A549 (cell line): ENCODE measurements around the gene DCHS2. TPM values are rescaled to one million over a fixed set of nuclear protein-coding genes. Genes with fewer than 3 reads are reported as not detected.
A peak's percentile ranks its signal among the peaks of the same experiment; 100 is the strongest.

Experiments used
- ATAC-seq, 2 experiments: fragments of 200-7000 bp in 1 of 2; fragments of >200 bp in 1 of 2; cut with Nextera tagmentation in 1 of 2; cut with Tn5 transposase in 1 of 2; 3 replicates each; pipeline versions ENCODE4 v1.8.0 to v1.9.1; 2018 to 2020; ENCODE audit warnings: mild to moderate bottlenecking in 1 of 2, moderate library complexity in 1 of 2
- CTCF ChIA-PET: fragments of 300-600 bp; sonication (Branson Sonifier 250); formaldehyde crosslinking; extraction: SDS; loops from one replicate; lab custom pipeline; 2021; ENCODE audit warnings: antibody characterized with exemption, inconsistent platforms; lab: Yijun Ruan, JAX
- POLR2A ChIA-PET: fragments of 350-600 bp; formaldehyde crosslinking; extraction: SDS; loops from one replicate; lab custom pipeline; 2021; ENCODE audit warnings: antibody characterized with exemption, inconsistent platforms; lab: Yijun Ruan, JAX
- DNase-seq, 2 experiments: peaks; one replicate each; pipeline versions ENCODE4 v3.0.0 to v3.0.0-alpha.2; 2011 to 2016; ENCODE audit warnings: low read depth in 1 of 2, low spot score in 1 of 2
- FAIRE-seq: peaks from 2 replicates; lab custom pipeline; 2011; peaks lifted over from hg19 to GRCh38; lab: Jason Lieb, UNC
- H3K27ac ChIP-seq, 2 experiments: fragments of >200 bp; sonication (Bioruptor Twin); formaldehyde crosslinking; 3 replicates each; pipeline ENCODE4 v1.5.1; 2016 to 2017
- H3K4me1 ChIP-seq: fragments of >200 bp; sonication (Bioruptor Twin); formaldehyde crosslinking; 3 replicates; pipeline ENCODE4 v1.6.1; 2016
- H3K4me2 ChIP-seq: fragments of >200 bp; sonication (Bioruptor Twin); formaldehyde crosslinking; 3 replicates; pipeline ENCODE4 v1.6.1; 2016
- H3K4me3 ChIP-seq: fragments of >200 bp; sonication (Bioruptor Twin); formaldehyde crosslinking; 3 replicates; pipeline ENCODE4 v1.5.1; 2016
- H3K9me3 ChIP-seq: fragments of >200 bp; sonication (Bioruptor Twin); formaldehyde crosslinking; 3 replicates; pipeline ENCODE4 v1.6.1; 2016
- CBX2 ChIP-seq: fragments of 200-600 bp; sonication (generic); IDR thresholded peaks from 2 replicates; pipeline ENCODE4 v1.6.1; 2016; ENCODE audit warnings: low read depth, mild to moderate bottlenecking, borderline replicate concordance
- CHD2 ChIP-seq: fragments of 150-350 bp; IDR thresholded peaks from 2 replicates; pipeline ENCODE4 v1.6.1; 2014; ENCODE audit warnings: low read length; ENCODE audit not compliant: partially characterized antibody
- CHD4 ChIP-seq: fragments of 200-600 bp; sonication (generic); IDR thresholded peaks from 2 replicates; pipeline ENCODE4 v1.6.1; 2016; ENCODE audit warnings: antibody characterized with exemption, mild to moderate bottlenecking, borderline replicate concordance
- CTCF ChIP-seq: fragments of >200 bp; sonication (Bioruptor Twin); formaldehyde crosslinking; IDR thresholded peaks from 3 replicates; pipeline ENCODE4 v1.5.1; 2016
- E2F6 ChIP-seq: IDR thresholded peaks from 2 replicates; pipeline ENCODE4 v1.6.1; 2012; ENCODE audit warnings: low read depth, borderline replicate concordance
- EHF ChIP-seq: fragments of 250-450 bp; sonication (Bioruptor Pico); IDR thresholded peaks from 2 replicates; pipeline ENCODE4 v1.5.0; 2020; ENCODE audit warnings: mild to moderate bottlenecking
- EHMT2 ChIP-seq: fragments of 200-600 bp; sonication (generic); IDR thresholded peaks from 2 replicates; pipeline ENCODE4 v1.6.1; 2016; ENCODE audit warnings: antibody characterized with exemption, low read depth, mild to moderate bottlenecking, moderate library complexity
- HES2 ChIP-seq: fragments of >200 bp; sonication (Bioruptor Twin); formaldehyde crosslinking; IDR thresholded peaks from 2 replicates; pipeline ENCODE4 v1.6.1; 2016
- HEYL ChIP-seq: fragments of 250-450 bp; sonication (Bioruptor Pico); IDR thresholded peaks from 2 replicates; pipeline ENCODE4 v1.8.0; 2021; ENCODE audit warnings: mild to moderate bottlenecking, moderate library complexity
- HOXB13 ChIP-seq: fragments of 250-450 bp; sonication (Bioruptor Pico); IDR thresholded peaks from 2 replicates; pipeline ENCODE4 v1.5.0; 2020; ENCODE audit warnings: low read depth, mild to moderate bottlenecking, moderate library complexity
- JUNB ChIP-seq: fragments of >200 bp; sonication (Bioruptor Twin); formaldehyde crosslinking; IDR thresholded peaks from 2 replicates; pipeline ENCODE4 v1.6.1; 2016
- MYC ChIP-seq: IDR thresholded peaks from 2 replicates; pipeline ENCODE4 v1.6.1; 2012; ENCODE audit warnings: mild to moderate bottlenecking, inconsistent platforms, low read length, improper control_type of control experiment, borderline replicate concordance
- PBX3 ChIP-seq: IDR thresholded peaks from 2 replicates; pipeline ENCODE4 v1.6.1; 2012
- POLR2A ChIP-seq: IDR thresholded peaks from 2 replicates; pipeline ENCODE4 v1.6.1; 2012; ENCODE audit warnings: mild to moderate bottlenecking, low read length
- POLR2AphosphoS2 ChIP-seq: conservative IDR thresholded peaks from 2 replicates; pipeline ENCODE4 v1.6.1; 2012; ENCODE audit warnings: low read length, improper control_type of control experiment, inconsistent platforms
- RNF2 ChIP-seq: fragments of 200-600 bp; sonication (generic); IDR thresholded peaks from 2 replicates; pipeline ENCODE4 v1.6.1; 2016; ENCODE audit warnings: low read depth, mild to moderate bottlenecking, antibody characterized with exemption, moderate library complexity, borderline replicate concordance
- TFCP2L1 ChIP-seq: fragments of 250-450 bp; sonication (Bioruptor Pico); IDR thresholded peaks from 2 replicates; pipeline ENCODE4 v1.5.0; 2021; ENCODE audit warnings: mild to moderate bottlenecking
- ZFP36 ChIP-seq: fragments of 450-650 bp; IDR thresholded peaks from 2 replicates; pipeline ENCODE4 v1.6.1; 2014; ENCODE audit warnings: borderline replicate concordance; ENCODE audit not compliant: partially characterized antibody
- ZSCAN20 ChIP-seq: fragments of 250-450 bp; sonication (Bioruptor Pico); IDR thresholded peaks from 2 replicates; pipeline ENCODE4 v1.8.0; 2022; ENCODE audit warnings: mild to moderate bottlenecking, moderate library complexity
- WGBS: methylation state at CpG from one replicate; pipeline ENCODE4 v1.1.6; 2017; ENCODE audit errors: missing lambda C conversion rate; 5-methylcytosine and 5-hydroxymethylcytosine counted together
- polyA plus RNA-seq, 4 experiments: library from polyadenylated mRNA; depleted of rRNA in 3 of 4; stranded (reverse); fragments of >200 nt; fragmentation: RNase III in 1 of 4; extraction: RNeasy Plus Mini Kit Qiagen cat#74134 plus additional on column Dnase treatment in 1 of 4; gene quantifications; 2 replicates in 3 of 4; 3 replicates in 1 of 4; pipeline ENCODE4 v1.2.3, GENCODE V29; 2011 to 2017

Gene DCHS2
- polyA plus RNA-seq, 2 of the 4 experiments (the other 2 are of a cell fraction): 0.06 TPM; not detected in 1

DNA sequence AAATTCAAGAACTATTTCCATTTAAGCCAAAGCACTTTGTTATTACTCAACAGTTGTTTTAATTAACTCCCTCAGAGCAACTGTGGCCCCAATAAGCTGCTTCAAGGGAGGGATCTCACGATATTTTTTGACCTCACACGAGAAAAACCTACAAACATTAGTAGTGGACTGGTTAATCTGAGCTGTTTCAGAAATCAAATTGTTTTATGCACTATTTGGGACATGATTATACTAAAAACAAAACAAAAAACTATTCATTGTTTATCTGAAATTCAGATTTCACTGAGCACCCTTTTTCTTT is 74.3 kb downstream of the DCHS2 start (continued):
- no peak for TF ChIP-seq E2F6
- no peak for TF ChIP-seq HES2
- no peak for TF ChIP-seq RNF2
- no peak for TF ChIP-seq CHD4
- TF ChIP-seq POLR2AphosphoS2: no peak
- no peak for TF ChIP-seq CHD2
- no peak for TF ChIP-seq TFCP2L1 (CRISPR knock-in tag)
- no peak for TF ChIP-seq MYC

GRCh38 chr4:154416190-154416547 is 75.4 kb downstream of the DCHS2 start:
- Histone ChIP-seq H3K9me3 (no peaks in the 10 kb centered on the region), H3K27ac (no peak overlapping the region), H3K4me3 (peak overlapping the region; percentile 47), H3K4me1 (no peaks in the 10 kb centered on the region), H3K4me2 (peak overlapping the region; percentile 93)
- ATAC-seq (peak; percentile 65 to 74; a peak in 5 of 6 replicates), FAIRE-seq (no peak), DNase-seq (peak in 1 of 2 experiments; percentile 6)
- 29% methylated on average over 10 of the region's 10 CpGs for WGBS
- POLR2A ChIA-PET: no interaction called here
- CTCF ChIA-PET: no interaction called here
- peak; percentile 25 for TF ChIP-seq CTCF
- TF ChIP-seq EHMT2: no peak

- no peak overlapping the region for H3K27ac ChIP-seq
- TF ChIP-seq EHF (CRISPR knock-in tag) (no peak), CBX2 (no peak), HEYL (CRISPR knock-in tag) (no peak), MYC (no peak), ZFP36 (no peak), CTCF (no peak), ZSCAN20 (no peak), POLR2A (no peak), HOXB13 (no peak), RNF2 (no peak), PBX3 (no peak), JUNB (no peak)
- H3K4me1 ChIP-seq: no peaks in the 10 kb centered on the region
- FAIRE-seq (no peak), ATAC-seq (no peak), DNase-seq (no peak)
- ChIA-PET POLR2A (no interaction called here), CTCF (no interaction called here)
- H3K9me3 ChIP-seq: no peaks in the 10 kb centered on the region
- H3K4me2 ChIP-seq: no peak overlapping the region
- no peak overlapping the region for H3K4me3 ChIP-seq
- 83% methylated on average over 4 of the region's 4 CpGs for WGBS
Observed at GRCh38 chr4:154415313-154415712, 76.3 kb downstream of the DCHS2 start.
